Panc1 (cell line): ENCODE results near the gene FAM120B.

Experiments used
- SIN3A ChIP-seq: IDR thresholded peaks from 2 replicates; pipeline ENCODE4 v1.6.1; 2012; ENCODE audit warnings: low read depth, mild to moderate bottlenecking, low read length, moderate library complexity, borderline replicate concordance; ENCODE audit not compliant: insufficient read depth
- TF ChIP-seq, protein P1 (sequence below): fragments of 450-650 bp; IDR thresholded peaks from 2 replicates; pipeline ENCODE4 v1.5.1; 2017; ENCODE audit warnings: mild to moderate bottlenecking
- TF ChIP-seq, protein P2 (sequence below), 2 experiments: IDR thresholded peaks; 2 replicates each; pipeline ENCODE4 v1.6.1; 2011 to 2012; ENCODE audit warnings: low read depth in 2 of 2, control low read depth in 1 of 2, low read length in 1 of 2, mild to moderate bottlenecking in 1 of 2, moderate library complexity in 1 of 2; ENCODE audit not compliant: insufficient read depth in 1 of 2

DNA sequence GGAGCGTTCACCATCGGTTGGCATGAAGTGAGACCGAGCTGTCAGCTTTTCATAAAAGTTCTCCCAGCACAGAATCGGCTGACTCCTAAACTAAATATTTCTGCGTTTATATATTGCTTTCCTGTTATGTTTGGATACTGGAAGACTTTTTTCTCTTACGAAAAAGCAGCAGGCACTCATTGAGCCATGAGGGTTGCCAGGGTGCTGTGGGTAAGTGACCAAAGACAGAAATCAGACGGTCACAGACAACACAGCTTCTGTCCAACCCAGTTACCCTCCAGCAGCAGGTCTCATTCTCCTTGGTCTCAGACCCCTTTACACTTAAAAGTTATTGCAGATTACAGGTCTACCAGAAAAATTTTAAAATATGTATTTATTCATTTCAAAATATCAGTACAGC lies 113.7 kb downstream of the FAM120B start:
- TF ChIP-seq, protein P1, sequence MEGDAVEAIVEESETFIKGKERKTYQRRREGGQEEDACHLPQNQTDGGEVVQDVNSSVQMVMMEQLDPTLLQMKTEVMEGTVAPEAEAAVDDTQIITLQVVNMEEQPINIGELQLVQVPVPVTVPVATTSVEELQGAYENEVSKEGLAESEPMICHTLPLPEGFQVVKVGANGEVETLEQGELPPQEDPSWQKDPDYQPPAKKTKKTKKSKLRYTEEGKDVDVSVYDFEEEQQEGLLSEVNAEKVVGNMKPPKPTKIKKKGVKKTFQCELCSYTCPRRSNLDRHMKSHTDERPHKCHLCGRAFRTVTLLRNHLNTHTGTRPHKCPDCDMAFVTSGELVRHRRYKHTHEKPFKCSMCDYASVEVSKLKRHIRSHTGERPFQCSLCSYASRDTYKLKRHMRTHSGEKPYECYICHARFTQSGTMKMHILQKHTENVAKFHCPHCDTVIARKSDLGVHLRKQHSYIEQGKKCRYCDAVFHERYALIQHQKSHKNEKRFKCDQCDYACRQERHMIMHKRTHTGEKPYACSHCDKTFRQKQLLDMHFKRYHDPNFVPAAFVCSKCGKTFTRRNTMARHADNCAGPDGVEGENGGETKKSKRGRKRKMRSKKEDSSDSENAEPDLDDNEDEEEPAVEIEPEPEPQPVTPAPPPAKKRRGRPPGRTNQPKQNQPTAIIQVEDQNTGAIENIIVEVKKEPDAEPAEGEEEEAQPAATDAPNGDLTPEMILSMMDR = no peak
- TF ChIP-seq SIN3A = no peak
- TF ChIP-seq, protein P2, sequence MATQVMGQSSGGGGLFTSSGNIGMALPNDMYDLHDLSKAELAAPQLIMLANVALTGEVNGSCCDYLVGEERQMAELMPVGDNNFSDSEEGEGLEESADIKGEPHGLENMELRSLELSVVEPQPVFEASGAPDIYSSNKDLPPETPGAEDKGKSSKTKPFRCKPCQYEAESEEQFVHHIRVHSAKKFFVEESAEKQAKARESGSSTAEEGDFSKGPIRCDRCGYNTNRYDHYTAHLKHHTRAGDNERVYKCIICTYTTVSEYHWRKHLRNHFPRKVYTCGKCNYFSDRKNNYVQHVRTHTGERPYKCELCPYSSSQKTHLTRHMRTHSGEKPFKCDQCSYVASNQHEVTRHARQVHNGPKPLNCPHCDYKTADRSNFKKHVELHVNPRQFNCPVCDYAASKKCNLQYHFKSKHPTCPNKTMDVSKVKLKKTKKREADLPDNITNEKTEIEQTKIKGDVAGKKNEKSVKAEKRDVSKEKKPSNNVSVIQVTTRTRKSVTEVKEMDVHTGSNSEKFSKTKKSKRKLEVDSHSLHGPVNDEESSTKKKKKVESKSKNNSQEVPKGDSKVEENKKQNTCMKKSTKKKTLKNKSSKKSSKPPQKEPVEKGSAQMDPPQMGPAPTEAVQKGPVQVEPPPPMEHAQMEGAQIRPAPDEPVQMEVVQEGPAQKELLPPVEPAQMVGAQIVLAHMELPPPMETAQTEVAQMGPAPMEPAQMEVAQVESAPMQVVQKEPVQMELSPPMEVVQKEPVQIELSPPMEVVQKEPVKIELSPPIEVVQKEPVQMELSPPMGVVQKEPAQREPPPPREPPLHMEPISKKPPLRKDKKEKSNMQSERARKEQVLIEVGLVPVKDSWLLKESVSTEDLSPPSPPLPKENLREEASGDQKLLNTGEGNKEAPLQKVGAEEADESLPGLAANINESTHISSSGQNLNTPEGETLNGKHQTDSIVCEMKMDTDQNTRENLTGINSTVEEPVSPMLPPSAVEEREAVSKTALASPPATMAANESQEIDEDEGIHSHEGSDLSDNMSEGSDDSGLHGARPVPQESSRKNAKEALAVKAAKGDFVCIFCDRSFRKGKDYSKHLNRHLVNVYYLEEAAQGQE (IDR thresholded peaks at IDR 0.05; ENCODE audit: insufficient read depth in 1 of 2, low read depth in 2 of 2, low read length in 1 of 2) = no peak
